Measurements from ENCODE around the gene CWC27.

DNA sequence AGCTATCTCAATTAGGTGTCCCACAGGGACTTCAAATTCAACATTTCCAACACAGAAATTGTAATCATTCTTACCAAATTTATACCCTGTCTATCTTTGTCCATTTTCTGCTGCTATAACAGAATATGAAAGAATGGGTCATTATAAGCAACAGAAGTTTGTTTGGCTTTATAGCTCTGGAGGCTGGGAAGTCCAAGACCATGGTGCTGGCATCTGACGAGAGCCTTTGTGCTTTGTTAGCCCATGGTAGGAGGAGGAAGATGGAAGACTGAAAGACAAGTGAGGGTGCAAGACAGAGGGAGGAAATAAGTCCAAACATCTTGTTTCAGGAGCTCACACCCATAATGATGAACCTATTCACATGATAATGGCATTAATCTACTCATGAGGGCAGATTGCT lies 72.2 kb downstream of the CWC27 start:
- TF ChIP-seq, protein P1, sequence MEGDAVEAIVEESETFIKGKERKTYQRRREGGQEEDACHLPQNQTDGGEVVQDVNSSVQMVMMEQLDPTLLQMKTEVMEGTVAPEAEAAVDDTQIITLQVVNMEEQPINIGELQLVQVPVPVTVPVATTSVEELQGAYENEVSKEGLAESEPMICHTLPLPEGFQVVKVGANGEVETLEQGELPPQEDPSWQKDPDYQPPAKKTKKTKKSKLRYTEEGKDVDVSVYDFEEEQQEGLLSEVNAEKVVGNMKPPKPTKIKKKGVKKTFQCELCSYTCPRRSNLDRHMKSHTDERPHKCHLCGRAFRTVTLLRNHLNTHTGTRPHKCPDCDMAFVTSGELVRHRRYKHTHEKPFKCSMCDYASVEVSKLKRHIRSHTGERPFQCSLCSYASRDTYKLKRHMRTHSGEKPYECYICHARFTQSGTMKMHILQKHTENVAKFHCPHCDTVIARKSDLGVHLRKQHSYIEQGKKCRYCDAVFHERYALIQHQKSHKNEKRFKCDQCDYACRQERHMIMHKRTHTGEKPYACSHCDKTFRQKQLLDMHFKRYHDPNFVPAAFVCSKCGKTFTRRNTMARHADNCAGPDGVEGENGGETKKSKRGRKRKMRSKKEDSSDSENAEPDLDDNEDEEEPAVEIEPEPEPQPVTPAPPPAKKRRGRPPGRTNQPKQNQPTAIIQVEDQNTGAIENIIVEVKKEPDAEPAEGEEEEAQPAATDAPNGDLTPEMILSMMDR (IDR thresholded peaks at IDR 0.05; ENCODE audit: low read length): no peak
- no peak for TF ChIP-seq EZH2 (IDR thresholded peaks at IDR 0.05; ENCODE audit: borderline replicate concordance, low read length)
